ENCODE results near the gene OR6B1. TPM values are rescaled to one million over a fixed set of nuclear protein-coding genes. Genes with fewer than 3 reads are reported as not detected.
A peak's percentile ranks its signal among the peaks of the same experiment; 100 is the strongest.

The OR6B1 gene
- total and polyA plus RNA-seq, 9 of the 15 experiments (the other 6 are each of a cell fraction or from before 2014, with no cell fraction given), result not detected

- TF ChIP-seq FOXM1 (IDR thresholded peaks at IDR 0.05; ENCODE audit: low read depth), result peak; percentile 49; the same call in 1 of the 2 replicates
- no peak for TF ChIP-seq FOXM1 (CRISPR knock-in tag; IDR thresholded peaks at IDR 0.05; ENCODE audit: low read depth)
- TF ChIP-seq ZNF274 (IDR thresholded peaks at IDR 0.05; ENCODE audit: borderline replicate concordance, low read depth, low read length), result 0 out of 2 replicates have a peak, but pooled peaks have one; percentile 17
- 0 out of 2 replicates have a peak, but pooled peaks have one; percentile 28 for TF ChIP-seq EHMT2 (IDR thresholded peaks at IDR 0.05)
- TF ChIP-seq, protein P1, sequence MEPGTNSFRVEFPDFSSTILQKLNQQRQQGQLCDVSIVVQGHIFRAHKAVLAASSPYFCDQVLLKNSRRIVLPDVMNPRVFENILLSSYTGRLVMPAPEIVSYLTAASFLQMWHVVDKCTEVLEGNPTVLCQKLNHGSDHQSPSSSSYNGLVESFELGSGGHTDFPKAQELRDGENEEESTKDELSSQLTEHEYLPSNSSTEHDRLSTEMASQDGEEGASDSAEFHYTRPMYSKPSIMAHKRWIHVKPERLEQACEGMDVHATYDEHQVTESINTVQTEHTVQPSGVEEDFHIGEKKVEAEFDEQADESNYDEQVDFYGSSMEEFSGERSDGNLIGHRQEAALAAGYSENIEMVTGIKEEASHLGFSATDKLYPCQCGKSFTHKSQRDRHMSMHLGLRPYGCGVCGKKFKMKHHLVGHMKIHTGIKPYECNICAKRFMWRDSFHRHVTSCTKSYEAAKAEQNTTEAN (CRISPR knock-in tag; IDR thresholded peaks at IDR 0.05), result no peak
- 0 out of 4 replicates have a peak, but pooled peaks of 1 of the 2 experiments have one; percentile 13 for TF ChIP-seq KDM1A (IDR thresholded peaks at IDR 0.05)
- no peak for TF ChIP-seq SIN3A (IDR thresholded peaks at IDR 0.05; ENCODE audit: borderline replicate concordance in 2 of 2, control insufficient read depth in 1 of 2, low read depth in 2 of 2, low read length in 2 of 2)
- peak; percentile 79 to 89 for TF ChIP-seq CBX3 (IDR thresholded peaks at IDR 0.05; ENCODE audit: borderline replicate concordance in 1 of 2, low read length in 2 of 2)
- peak; percentile 74; the same call in 1 of the 2 replicates for TF ChIP-seq CTBP1 (IDR thresholded peaks at IDR 0.05; ENCODE audit: borderline replicate concordance)
- TF ChIP-seq ERF (CRISPR knock-in tag; IDR thresholded peaks at IDR 0.05), result no peak
- TF ChIP-seq EP300 (IDR thresholded peaks at IDR 0.05; ENCODE audit: low read length), result peak; percentile 58; the same call in 1 of the 2 replicates
- TF ChIP-seq, protein P2, sequence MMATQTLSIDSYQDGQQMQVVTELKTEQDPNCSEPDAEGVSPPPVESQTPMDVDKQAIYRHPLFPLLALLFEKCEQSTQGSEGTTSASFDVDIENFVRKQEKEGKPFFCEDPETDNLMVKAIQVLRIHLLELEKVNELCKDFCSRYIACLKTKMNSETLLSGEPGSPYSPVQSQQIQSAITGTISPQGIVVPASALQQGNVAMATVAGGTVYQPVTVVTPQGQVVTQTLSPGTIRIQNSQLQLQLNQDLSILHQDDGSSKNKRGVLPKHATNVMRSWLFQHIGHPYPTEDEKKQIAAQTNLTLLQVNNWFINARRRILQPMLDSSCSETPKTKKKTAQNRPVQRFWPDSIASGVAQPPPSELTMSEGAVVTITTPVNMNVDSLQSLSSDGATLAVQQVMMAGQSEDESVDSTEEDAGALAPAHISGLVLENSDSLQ (IDR thresholded peaks at IDR 0.05), result peak; percentile 89
- TF ChIP-seq SMAD4 (CRISPR knock-in tag; conservative IDR thresholded peaks at IDR 0.05), result 0 out of 2 replicates have a peak, but pooled peaks have one; percentile 44
- TF ChIP-seq CBFA2T3 (IDR thresholded peaks at IDR 0.05), result peak; percentile 95
- 0 out of 2 replicates have a peak, but pooled peaks have one; percentile 63 for TF ChIP-seq CBX5 (IDR thresholded peaks at IDR 0.05; ENCODE audit: borderline replicate concordance, low read depth)
- peak; percentile 94 for TF ChIP-seq CBFA2T2 (conservative IDR thresholded peaks at IDR 0.05)
- peak; percentile 93 for TF ChIP-seq SOX6 (IDR thresholded peaks at IDR 0.05)
- TF ChIP-seq NCOR1 (IDR thresholded peaks at IDR 0.05), result peak; percentile 75
- TF ChIP-seq PBX2 (CRISPR knock-in tag; IDR thresholded peaks at IDR 0.05; ENCODE audit: low read depth), result no peak
- peak; percentile 77 for TF ChIP-seq PBX2 (tag; conservative IDR thresholded peaks at IDR 0.05; ENCODE audit: low read depth)
- TF ChIP-seq TEAD4 (IDR thresholded peaks at IDR 0.05; ENCODE audit: low read length), result peak; percentile 79
- TF ChIP-seq TEAD4 (CRISPR knock-in tag; IDR thresholded peaks at IDR 0.05; ENCODE audit: borderline replicate concordance), result no peak
- 0 out of 2 replicates have a peak, but pooled peaks have one; percentile 30 for TF ChIP-seq ZEB2 (IDR thresholded peaks at IDR 0.05)
- TF ChIP-seq MTA2 (IDR thresholded peaks at IDR 0.05; ENCODE audit: low read depth), result peak; percentile 38
- no peak for TF ChIP-seq CGGBP1 (CRISPR knock-in tag; IDR thresholded peaks at IDR 0.05)
These were observed 11.0 kb upstream of the OR6B1 start (continued) for GRCh38 chr7:143988976-143989745.
